ENCODE measurements around the gene ADAMTS18. TPM values are rescaled to one million over a fixed set of nuclear protein-coding genes. Genes with fewer than 3 reads are reported as not detected.

The ADAMTS18 gene
- total RNA-seq, 1 donor from 2014 or later: 2.5 TPM

- no peak for TF ChIP-seq EZH2 (IDR thresholded peaks at IDR 0.05; ENCODE audit: insufficient read depth, low read length)
- TF ChIP-seq CTCF (IDR thresholded peaks at IDR 0.05; ENCODE audit: insufficient read depth, low read depth, low read length): no peak
- FAIRE-seq (no peak), DNase-seq (ENCODE audit: low read depth) (no peak)
- Histone ChIP-seq H4K20me1 (ENCODE audit: insufficient read depth, low read length) (no peaks in the 10 kb centered on the region), H3K9me3 (ENCODE audit: insufficient read depth, low read depth, low read length) (no peaks in the 10 kb centered on the region), H3K4me1 (ENCODE audit: insufficient read depth, low read length) (no peaks in the 10 kb centered on the region), H3K4me3 (ENCODE audit: insufficient read depth, low read depth, low read length) (no peak overlapping the region), H3K27me3 (ENCODE audit: insufficient read depth, low read length) (no peaks in the 10 kb centered on the region), H2AFZ (ENCODE audit: low read depth, low read length) (no peak overlapping the region), H3K79me2 (ENCODE audit: insufficient read depth, low read length) (no peaks in the 10 kb centered on the region), H3K9ac (ENCODE audit: low read length) (no peak overlapping the region), H3K27ac (ENCODE audit: low read depth, low read length) (no peak overlapping the region), H3K4me2 (ENCODE audit: low read length) (no peak overlapping the region), H3K36me3 (ENCODE audit: insufficient read depth, low read length) (no peaks in the 10 kb centered on the region)
- Mint-ChIP-seq H3K36me3 (ENCODE audit: low read depth, unreplicated experiment) (no peaks in the 10 kb centered on the region), H3K4me1 (ENCODE audit: low read depth, unreplicated experiment) (no peaks in the 10 kb centered on the region), H3K27ac (ENCODE audit: unreplicated experiment) (no peak overlapping the region), H3K9me3 (ENCODE audit: unreplicated experiment) (no peaks in the 10 kb centered on the region), H3K27me3 (ENCODE audit: low read depth, unreplicated experiment) (no peaks in the 10 kb centered on the region), H3K4me3 (ENCODE audit: unreplicated experiment) (no peak overlapping the region)
These were observed 200.9 kb downstream of the ADAMTS18 start for GRCh38 chr16:77233799-77234519.

Other genes starting within 250 kb of the ADAMTS18 start
- 35.7 and 40.5 TPM in 2 replicates for gene MON1B, start 243.8 kb downstream of the ADAMTS18 start, total RNA-seq
- gene SYCE1L, start 235.6 kb downstream of the ADAMTS18 start, total RNA-seq: 2.0 and 5.2 TPM in 2 replicates